ENCODE measurements around the gene ZCCHC9. TPM values are rescaled to one million over a fixed set of nuclear protein-coding genes. Genes with fewer than 3 reads are reported as not detected.

Gene ZCCHC9
- total and polyA plus RNA-seq, 2 of the 4 experiments (the other 2 are of a cell fraction) = 20.4 to 24.6 TPM

- Histone ChIP-seq H4K20me1 (ENCODE audit: insufficient read depth, low read length) (no peaks in the 10 kb centered on the region), H3K9me1 (ENCODE audit: insufficient read depth, low read length) (no peaks in the 10 kb centered on the region), H2BK5ac (ENCODE audit: low read depth, low read length, poor library complexity, severe bottlenecking) (no peak overlapping the region), H3K56ac (ENCODE audit: extremely low read depth, insufficient read depth, low read length) (no peak overlapping the region), H2AK5ac (ENCODE audit: low read depth, low read length) (no peak overlapping the region), H3K79me1 (ENCODE audit: low read depth in 1 of 2, low read length in 2 of 2) (no peaks in the 10 kb centered on the region), H3K4me1 (ENCODE audit: control insufficient read depth, insufficient read depth, low read length) (peaks cover 6% of the 10 kb centered on the region; the same call in 1 of the 2 replicates), H2AK9ac (replicated peaks; ENCODE audit: low read depth, low read length, poor library complexity) (no peak overlapping the region), H3K27me3 (ENCODE audit: control insufficient read depth, insufficient read depth, low read length) (no peaks in the 10 kb centered on the region), H2BK120ac (ENCODE audit: low read depth, low read length) (no peak overlapping the region), H3K18ac (ENCODE audit: low read depth, low read length) (no peak overlapping the region), H3K27ac (ENCODE audit: insufficient read depth, low read length) (no peak overlapping the region), H2BK20ac (ENCODE audit: low read depth, low read length) (no peak overlapping the region), H4K8ac (ENCODE audit: low read depth in 2 of 2, low read length in 2 of 2) (no peak overlapping the region; a peak in 1 of 4 replicates), H4K91ac (ENCODE audit: insufficient read depth, low read depth, low read length) (no peak overlapping the region), H3K9me3 (ENCODE audit: control insufficient read depth, insufficient read depth, low read length) (no peaks in the 10 kb centered on the region), H3K4me2 (ENCODE audit: low read depth, low read length) (no peak overlapping the region), H3K36me3 (ENCODE audit: control insufficient read depth, insufficient read depth, low read length) (peaks cover 13% of the 10 kb centered on the region), H2BK15ac (ENCODE audit: low read depth, low read length) (no peak overlapping the region), H3K4ac (ENCODE audit: low read depth, low read length) (no peak overlapping the region), H4K5ac (ENCODE audit: low read depth, low read length) (no peak overlapping the region), H3K9ac (ENCODE audit: low read depth, low read length) (no peak overlapping the region), H2AFZ (replicated peaks; ENCODE audit: low read length, poor library complexity) (no peak overlapping the region), H3K23ac (ENCODE audit: low read depth, low read length) (no peak overlapping the region), H3K4me3 (ENCODE audit: insufficient read depth, low read depth, low read length) (no peak overlapping the region), H3K14ac (replicated peaks; ENCODE audit: low read depth, low read length) (no peak overlapping the region)
- ChIA-PET CTCF (no interaction called here), POLR2A (ENCODE audit: unreplicated experiment) (no interaction called here)
- TF ChIP-seq CHD1 (IDR thresholded peaks at IDR 0.05; ENCODE audit: low read depth, low read length) (no peak), NFE2L2 (IDR thresholded peaks at IDR 0.05; ENCODE audit: low read depth, low read length) (no peak), CEBPB (IDR thresholded peaks at IDR 0.05; ENCODE audit: low read depth, low read length) (no peak), RAD21 (IDR thresholded peaks at IDR 0.05; ENCODE audit: low read length) (no peak), RCOR1 (IDR thresholded peaks at IDR 0.05; ENCODE audit: insufficient replicate concordance, low read length) (no peak), BHLHE40 (IDR thresholded peaks at IDR 0.05; ENCODE audit: low read depth, low read length) (no peak), MAZ (IDR thresholded peaks at IDR 0.05; ENCODE audit: borderline replicate concordance, low read depth, low read length) (no peak), MAFK (IDR thresholded peaks at IDR 0.05; ENCODE audit: low read depth, low read length) (no peak), RFX5 (IDR thresholded peaks at IDR 0.05; ENCODE audit: low read depth, low read length) (no peak), POLR2A (IDR thresholded peaks at IDR 0.05; ENCODE audit: low read depth, low read length) (no peak), CTCF (conservative IDR thresholded peaks at IDR 0.05; ENCODE audit: low read depth, low read length) (no peak), FOS (IDR thresholded peaks at IDR 0.05; ENCODE audit: low read depth, low read length) (no peak), SMC3 (IDR thresholded peaks at IDR 0.05; ENCODE audit: low read depth, low read length) (no peak)
- TF ChIP-seq, protein P1, sequence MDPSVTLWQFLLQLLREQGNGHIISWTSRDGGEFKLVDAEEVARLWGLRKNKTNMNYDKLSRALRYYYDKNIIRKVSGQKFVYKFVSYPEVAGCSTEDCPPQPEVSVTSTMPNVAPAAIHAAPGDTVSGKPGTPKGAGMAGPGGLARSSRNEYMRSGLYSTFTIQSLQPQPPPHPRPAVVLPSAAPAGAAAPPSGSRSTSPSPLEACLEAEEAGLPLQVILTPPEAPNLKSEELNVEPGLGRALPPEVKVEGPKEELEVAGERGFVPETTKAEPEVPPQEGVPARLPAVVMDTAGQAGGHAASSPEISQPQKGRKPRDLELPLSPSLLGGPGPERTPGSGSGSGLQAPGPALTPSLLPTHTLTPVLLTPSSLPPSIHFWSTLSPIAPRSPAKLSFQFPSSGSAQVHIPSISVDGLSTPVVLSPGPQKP (IDR thresholded peaks at IDR 0.05; ENCODE audit: borderline replicate concordance, low read depth, low read length) = no peak
- ATAC-seq (ENCODE audit: low read depth) (no peak), DNase-seq (no peak)
- intact Hi-C loops (cut with micrococcal nuclease) (no loop called here), dilution Hi-C loops (cut with HindIII; ENCODE audit: low sequenced_read_pairs, unreplicated experiment) (no loop called here), in situ Hi-C loops (cut with MboI; ENCODE audit: low sequenced_read_pairs) (no loop called here)
- BruUV-seq (replicated peaks) = no TSS peak
- no CpG with 5 or more reads among the region's 2 CpGs for WGBS, 2 experiments (ENCODE audit: extremely low coverage in 2 of 2, insufficient read length in 1 of 2)
Measured at GRCh38 chr5:81316571-81316970, 15.2 kb downstream of the ZCCHC9 start.

All from IMR-90 (cell line).